Lung microvascular endothelial cell (primary cell): Measurements from ENCODE around the gene HEPACAM. TPM values are rescaled to one million over a fixed set of nuclear protein-coding genes. Genes with fewer than 3 reads are reported as not detected.

Source experiments
- DNase-seq, 2 donors: peaks; one replicate each; pipeline versions ENCODE4 v3.0.0 to v3.0.0-alpha.2; 2010; ENCODE audit warnings: low read depth in 2 of 2
- total RNA-seq: library from RNA; depleted of rRNA; stranded (reverse); fragments of >200 nt; gene quantifications from 2 replicates; pipeline ENCODE4 v1.2.1, GENCODE V29; 2014

Gene HEPACAM
- total RNA-seq, 1 donor from 2014 or later, result under 0.01 TPM

- no peak for DNase-seq
These were observed 7.9 kb upstream of the HEPACAM start for GRCh38 chr11:124943741-124944140.

DNA sequence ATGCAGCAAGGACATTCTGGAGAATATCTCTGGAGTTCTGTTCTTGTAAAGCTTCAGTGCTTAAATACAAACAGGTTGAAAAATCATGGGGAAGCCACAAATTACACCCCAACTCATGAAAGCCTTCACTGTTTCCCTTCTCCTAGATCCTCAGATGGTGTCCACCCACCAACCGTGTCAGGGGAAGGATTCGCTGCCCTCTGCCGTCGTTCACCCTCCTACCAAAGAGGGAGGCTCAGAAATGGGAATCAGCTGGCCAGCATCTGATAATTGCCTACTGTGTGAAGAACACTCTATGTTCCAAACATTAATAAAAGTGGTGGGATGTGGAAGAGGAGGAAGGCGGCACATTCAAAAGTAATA, 7.4 kb upstream of the HEPACAM start:
- peak; percentile 27 to 31 for DNase-seq

DNA sequence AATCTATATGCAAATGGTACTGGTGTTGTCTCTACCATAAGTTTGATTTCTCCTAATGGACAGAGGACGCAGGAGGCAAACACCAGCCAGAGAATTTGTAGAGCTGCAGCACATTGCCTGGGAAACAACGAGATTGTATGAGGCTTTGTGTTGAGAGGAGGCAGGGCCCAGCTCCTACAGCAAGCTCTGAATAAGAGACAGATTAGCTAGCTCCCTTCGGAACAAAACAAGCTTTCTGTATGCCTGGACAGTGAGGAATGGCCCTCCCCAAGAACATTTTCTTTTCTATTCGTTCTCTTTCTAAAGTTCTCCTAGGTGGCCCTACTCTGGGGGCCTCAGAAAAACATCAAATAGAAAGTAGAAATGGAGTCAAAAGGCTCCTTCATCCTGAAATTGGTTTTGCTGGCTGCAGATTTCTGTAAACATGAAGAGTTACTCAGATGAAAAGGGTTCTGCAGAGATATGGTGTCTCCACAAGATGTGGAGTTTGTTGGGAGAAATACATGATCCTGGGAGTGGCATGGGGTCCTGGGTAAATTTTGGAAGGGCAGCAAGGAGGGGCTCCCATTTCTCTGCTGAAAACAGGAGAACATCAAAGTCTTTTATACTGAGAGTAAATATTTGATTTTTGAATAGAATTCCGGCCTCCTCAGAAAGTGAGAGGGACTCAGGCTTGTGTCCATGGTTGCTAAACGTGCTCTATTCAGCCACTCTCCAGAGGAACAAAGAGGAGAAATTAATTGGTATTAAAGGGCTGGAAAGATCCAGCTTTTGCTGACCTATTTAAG, 6.8 kb upstream of the HEPACAM start:
- no peak for DNase-seq

DNA sequence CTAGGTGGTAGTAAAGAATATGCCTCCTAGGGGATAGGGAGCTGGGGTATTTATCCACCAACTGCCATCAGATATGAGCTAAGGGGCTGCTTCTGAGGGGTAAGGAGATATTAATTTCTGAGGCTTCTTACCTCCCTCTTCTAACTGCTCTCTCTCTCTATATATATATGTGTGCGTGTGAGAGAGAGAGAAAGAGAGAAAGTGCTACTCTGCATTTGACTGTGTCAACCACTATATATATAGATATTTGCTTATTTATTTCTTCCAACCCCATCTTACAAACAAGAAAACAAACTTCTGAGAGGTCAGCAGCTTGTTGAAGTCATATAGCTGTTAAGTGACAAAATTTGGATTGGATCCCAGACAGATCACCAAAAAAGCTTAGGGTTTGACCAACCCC, 5.9 kb upstream of the HEPACAM start:
- DNase-seq, result no peak

DNA sequence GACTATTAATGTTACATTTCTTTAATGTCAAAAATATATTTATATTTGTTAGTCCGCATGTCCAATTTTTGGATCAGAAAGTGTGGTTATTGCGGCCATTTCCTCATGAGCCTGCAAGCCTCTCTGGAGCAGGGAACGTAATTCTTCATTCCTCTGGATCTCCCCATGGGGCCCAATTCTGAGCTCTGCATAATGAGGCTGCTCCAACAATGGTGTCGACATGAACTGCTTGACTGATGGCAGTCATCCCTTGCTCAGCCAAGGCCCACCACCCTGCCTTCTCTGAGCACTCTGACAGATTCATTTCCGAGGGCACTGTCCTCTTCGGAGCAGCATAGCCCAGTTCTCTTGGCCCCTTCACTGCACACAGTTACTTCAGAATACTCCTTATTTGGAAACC, 3.1 kb upstream of the HEPACAM start:
- no peak for DNase-seq

DNA sequence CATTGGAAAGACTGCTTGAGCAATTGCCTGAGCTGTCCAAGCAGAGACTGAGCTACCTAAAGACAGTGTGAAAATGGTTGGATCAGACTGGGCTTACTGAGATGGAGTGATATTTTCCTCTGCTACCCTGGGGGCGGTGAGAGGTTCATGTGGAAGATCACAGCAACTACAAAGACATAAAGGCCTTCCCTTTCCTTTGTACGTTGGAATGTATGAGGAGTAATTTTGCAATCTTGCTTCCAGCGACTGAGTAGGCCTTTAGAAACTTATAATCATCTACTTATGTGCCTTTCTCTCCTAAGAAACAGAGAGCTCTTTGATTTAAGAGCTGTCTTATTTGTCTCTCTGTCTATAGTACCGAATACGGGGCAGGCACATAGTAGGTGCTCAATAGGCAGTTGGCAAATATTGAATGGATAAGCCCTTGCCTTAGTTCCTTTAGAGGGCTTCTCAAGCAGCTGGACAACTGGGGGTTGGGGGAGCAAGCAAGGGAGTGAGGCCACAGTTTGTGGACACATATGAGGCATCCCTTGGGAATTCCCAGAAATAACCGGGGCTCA, 2.4 kb upstream of the HEPACAM start:
- no peak for DNase-seq

- DNase-seq, result no peak
These were observed 1.6 kb upstream of the HEPACAM start for GRCh38 chr11:124937336-124937935.

GRCh38 chr11:124934862-124935547, 842 bp downstream of the HEPACAM start:
- peak; percentile 19 to 52 for DNase-seq

DNA sequence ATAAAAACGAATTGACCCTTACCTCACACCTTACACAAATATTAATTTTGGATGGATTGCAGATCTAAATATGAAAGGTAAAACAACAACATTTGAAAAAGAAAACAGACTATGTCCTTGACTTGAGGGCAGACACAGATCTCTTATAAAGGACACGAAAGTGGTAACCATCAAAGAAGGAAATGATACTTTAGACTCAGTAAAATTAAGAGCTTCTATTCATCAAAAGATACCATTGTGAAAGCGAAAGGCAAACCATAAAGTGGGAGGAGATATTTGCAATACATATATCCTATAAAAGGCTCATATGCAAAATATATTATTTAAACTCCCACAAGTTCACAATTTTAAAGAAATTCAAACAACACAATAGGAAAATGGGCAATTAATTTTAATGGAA, 5.0 kb downstream of the HEPACAM start:
- DNase-seq, result no peak

DNA sequence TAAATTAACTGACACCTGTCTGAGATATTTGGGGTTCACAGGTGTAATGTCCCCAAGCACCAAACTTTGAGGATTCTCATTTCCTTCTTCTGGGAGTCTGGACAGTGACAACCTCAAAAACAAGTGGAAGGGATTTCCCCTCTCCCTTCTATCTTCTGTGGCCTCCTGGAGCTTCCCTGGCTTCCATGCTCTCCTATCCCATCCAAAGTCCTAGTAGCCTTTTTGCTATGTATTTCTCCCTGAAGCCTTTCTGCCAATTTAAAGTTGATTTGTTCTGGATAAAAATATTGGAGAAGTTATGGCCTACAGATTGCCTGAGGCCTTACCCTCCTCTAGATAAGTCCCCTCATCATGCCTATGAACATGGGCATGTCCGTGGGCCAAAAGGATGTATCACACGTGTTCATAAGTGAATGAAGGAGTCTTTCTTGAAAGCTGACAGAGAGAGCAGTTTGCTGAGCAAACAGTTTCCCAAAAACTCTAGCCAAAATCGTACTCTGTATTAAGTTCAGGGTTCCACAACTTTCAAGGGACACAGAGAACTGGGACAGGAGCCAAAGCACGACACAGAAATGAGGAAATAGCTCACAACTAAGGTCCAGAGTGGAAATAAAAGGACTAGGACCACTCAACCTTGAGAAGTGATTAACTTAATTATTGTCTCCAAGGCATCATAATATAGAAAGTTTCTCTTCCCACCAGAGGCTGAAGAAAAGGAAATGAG, 6.7 kb downstream of the HEPACAM start:
- DNase-seq, result no peak

- DNase-seq, result no peak
These were observed 12.6 kb downstream of the HEPACAM start for GRCh38 chr11:124923296-124923695.

- no peak for DNase-seq
These were observed 13.0 kb downstream of the HEPACAM start for GRCh38 chr11:124922831-124923230.

DNA sequence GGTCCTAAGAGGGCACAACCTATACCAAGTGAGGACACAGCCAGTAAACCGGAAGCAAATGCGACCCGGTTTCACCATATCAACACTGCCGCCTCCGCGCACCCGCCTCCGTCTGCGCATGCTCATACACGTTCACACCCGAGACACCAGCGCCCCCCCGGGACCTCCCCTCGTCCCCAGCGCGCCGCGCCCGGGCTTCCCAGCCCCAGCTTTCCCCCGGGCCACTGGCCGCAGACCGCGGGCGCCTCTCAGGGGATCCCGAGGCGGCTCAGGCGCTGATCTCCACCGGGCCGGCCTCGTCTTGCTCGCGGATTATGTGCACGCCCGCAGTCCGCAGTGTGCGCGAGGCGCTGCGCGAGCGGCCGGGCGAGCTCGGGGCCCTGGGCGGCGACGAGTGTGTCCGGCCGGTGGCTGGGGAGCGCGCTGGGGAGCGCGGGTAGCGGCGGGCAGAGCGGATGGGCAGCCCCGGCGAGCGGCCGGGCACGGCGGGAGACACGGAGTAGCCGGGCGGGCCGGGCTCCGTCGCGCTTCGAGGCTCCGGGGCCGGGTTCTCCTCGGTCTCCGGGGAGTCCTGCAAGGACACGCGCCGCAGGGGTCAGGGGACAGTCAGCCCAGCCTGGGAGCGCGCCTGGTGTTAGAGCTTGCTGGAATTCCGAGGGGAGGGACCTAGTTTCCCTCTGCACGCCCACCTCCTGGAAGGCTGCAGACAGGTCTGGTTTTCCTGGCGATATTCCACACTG, 14.8 kb downstream of the HEPACAM start:
- DNase-seq, result peak; percentile 81 to 92

- no peak for DNase-seq
These were observed 15.5 kb downstream of the HEPACAM start for GRCh38 chr11:124920356-124920755.

DNA sequence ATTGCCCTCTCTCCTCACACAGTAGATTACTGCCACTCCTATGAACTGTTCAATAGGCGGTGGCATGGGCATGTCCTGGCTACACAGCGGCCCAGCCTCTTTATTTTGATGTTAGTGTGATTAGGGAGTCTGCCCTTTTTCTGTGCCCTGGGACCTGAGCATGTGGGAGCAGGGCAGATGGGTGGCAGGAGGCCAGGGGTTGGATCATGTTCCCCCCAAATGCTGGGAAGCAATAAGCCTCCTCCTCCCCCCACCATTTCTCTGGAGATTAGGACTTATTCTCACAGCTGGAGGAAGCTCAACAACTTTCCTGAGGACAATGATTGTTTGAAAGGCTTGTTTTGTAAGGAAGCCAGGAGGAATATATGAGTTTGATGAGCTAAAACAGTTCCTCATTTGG, 15.9 kb downstream of the HEPACAM start:
- DNase-seq, result no peak

- no peak for DNase-seq
These were observed 16.9 kb downstream of the HEPACAM start, which contains the start of gene HEPN1 for GRCh38 chr11:124918950-124919349. HEPN1 (plus strand) TSS chr11:124919250.

- peak in 1 of 2 donors; percentile 47 for DNase-seq
These were observed 18.7 kb downstream of the HEPACAM start for GRCh38 chr11:124917115-124917637.

- DNase-seq, result no peak
These were observed 19.5 kb downstream of the HEPACAM start for GRCh38 chr11:124916370-124916710.

DNA sequence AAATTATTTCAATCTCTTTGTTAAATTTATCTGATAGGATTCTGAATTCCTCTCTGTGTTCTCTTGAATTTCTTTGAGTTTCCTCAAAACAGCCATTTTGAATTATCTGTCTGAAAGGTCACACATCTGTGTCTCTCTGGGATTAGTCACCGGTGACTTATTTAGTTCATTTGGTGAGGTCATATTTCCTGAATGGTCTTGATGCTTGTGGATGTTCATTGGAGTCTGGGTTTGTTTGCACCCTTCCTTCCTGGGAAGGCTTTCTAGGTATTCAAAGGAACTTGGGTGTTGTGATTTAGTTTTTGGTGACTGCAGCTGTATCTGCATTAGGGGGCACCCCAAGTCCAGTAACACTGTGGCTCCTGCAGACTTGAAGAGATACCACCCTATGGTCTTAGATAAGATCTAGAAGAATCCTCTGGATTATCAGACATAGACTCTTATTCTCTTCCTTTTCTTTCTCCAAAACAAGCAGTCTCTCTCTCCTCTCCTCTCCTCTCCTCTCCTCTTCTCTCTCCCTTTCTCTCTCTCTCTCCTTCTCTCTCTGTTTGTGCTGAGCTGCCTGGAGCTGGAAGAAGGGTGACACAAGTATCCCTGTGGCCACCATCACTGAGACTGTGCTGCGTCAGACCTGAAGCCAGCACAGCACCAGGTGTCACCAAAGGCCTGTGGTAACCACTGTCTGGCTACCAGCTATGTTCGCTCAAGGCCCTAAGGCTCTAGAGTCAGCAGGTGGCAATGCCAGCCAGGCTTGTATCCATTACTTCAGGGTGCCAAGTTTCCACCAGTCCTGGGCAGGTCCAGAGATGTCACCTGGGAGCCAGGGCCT, 20.1 kb downstream of the HEPACAM start:
- peak in 1 of 2 donors; percentile 91 for DNase-seq

GRCh38 chr11:124902616-124903015, 33.2 kb downstream of the HEPACAM start:
- no peak for DNase-seq
